Spleen (tissue), 11 donors: ENCODE results near the gene TRAF4. TPM values are rescaled to one million over a fixed set of nuclear protein-coding genes. Genes with fewer than 3 reads are reported as not detected.

Source experiments
- DNase-seq: peaks from one replicate; pipeline ENCODE4 v3.0.0-alpha.2; 2020
- H3K27ac ChIP-seq, 8 donors: fragments of 200-600 bp; sonication (generic) in 7 of 8; 1 replicate in 4 of 8; 2 replicates in 4 of 8; pipeline versions ENCODE4 v1.5.0 to v1.8.0; 2016 to 2021; ENCODE audit warnings: inconsistent platforms in 4 of 8, mild to moderate bottlenecking in 4 of 8, moderate library complexity in 1 of 8
- H3K27me3 ChIP-seq, 7 donors: fragments of 200-600 bp; sonication (generic) in 6 of 7; replicated peaks in 1 of 7; 1 replicate in 4 of 7; 2 replicates in 3 of 7; pipeline versions ENCODE4 v1.5.0 to v1.8.0; 2016 to 2021; ENCODE audit warnings: inconsistent platforms in 3 of 7, mild to moderate bottlenecking in 1 of 7
- H3K36me3 ChIP-seq, 6 donors: fragments of 200-600 bp; sonication (generic) in 5 of 6; 1 replicate in 4 of 6; 2 replicates in 2 of 6; pipeline versions ENCODE4 v1.5.0 to v1.8.0; 2016 to 2021; ENCODE audit warnings: inconsistent platforms in 2 of 6
- H3K4me1 ChIP-seq, 6 donors: fragments of 200-600 bp; sonication (generic) in 5 of 6; 1 replicate in 3 of 6; 2 replicates in 3 of 6; pipeline versions ENCODE4 v1.5.0 to v1.8.0; 2016 to 2021; ENCODE audit warnings: inconsistent platforms in 3 of 6
- H3K4me3 ChIP-seq, 8 donors: fragments of 200-600 bp; sonication (generic) in 7 of 8; 1 replicate in 4 of 8; 2 replicates in 4 of 8; pipeline versions ENCODE4 v1.5.0 to v1.8.0; 2016 to 2021; ENCODE audit warnings: inconsistent platforms in 4 of 8, mild to moderate bottlenecking in 4 of 8, moderate library complexity in 2 of 8
- H3K9me3 ChIP-seq, 8 donors: fragments of 200-600 bp; sonication (generic) in 7 of 8; 1 replicate in 4 of 8; 2 replicates in 4 of 8; pipeline versions ENCODE4 v1.5.0 to v1.8.0; 2016 to 2021; ENCODE audit warnings: inconsistent platforms in 4 of 8
- POLR2A ChIP-seq, 3 donors: fragments of 450-650 bp; IDR thresholded peaks; one replicate each; pipeline ENCODE4 v1.5.1; 2017; ENCODE audit warnings: antibody characterized with exemption in 3 of 3, mild to moderate bottlenecking in 1 of 3
- POLR2AphosphoS5 ChIP-seq, 3 donors: sonication (generic); formaldehyde crosslinking; IDR thresholded peaks; one replicate each; pipeline ENCODE4 v1.5.1; 2017; ENCODE audit warnings: antibody characterized with exemption in 3 of 3
- WGBS, 5 donors: extraction: QIAGEN DNeasy Blood & Tissue Kit in 3 of 5; methylation state at CpG; one replicate each; pipeline versions ENCODE4 v1.1.5 to v1.1.7; 2013 to 2018; 5-methylcytosine and 5-hydroxymethylcytosine counted together
- intact Hi-C: fragments of 100-400 bp; cut with DNase I; formaldehyde crosslinking; loops from one replicate; pipeline ENCODE4 v1.15.0; 2023; ENCODE audit warnings: low total_unique reads
- polyA plus RNA-seq, 3 donors: library from polyadenylated mRNA; stranded (reverse); fragments of 200-250 nt; gene quantifications; one replicate each; pipeline ENCODE4 v1.2.1, GENCODE V29; 2013
- total RNA-seq, 7 donors: library from RNA; depleted of rRNA in 3 of 7; stranded (reverse); fragments of >200 nt in 3 of 7; fragmentation: NEBNext Ultra II Directional in 4 of 7; extraction: Animal tissue kit (Norgen Biotek cat#: 25700) in 4 of 7; gene quantifications; one replicate each; pipeline versions ENCODE4 v1.1.0 to v1.2.1, GENCODE V29; 2016 to 2021
- TF ChIP-seq, protein P1 (sequence below), 11 experiments: fragments of 200-600 bp in 7 of 11; fragments of 450-650 bp in 4 of 11; sonication (generic) in 4 of 11; IDR thresholded peaks in 8 of 11; conservative IDR thresholded peaks in 3 of 11; 1 replicate in 7 of 11; 2 replicates in 4 of 11; pipeline versions ENCODE4 v1.4.0 to v1.8.0; 2016 to 2021; ENCODE audit warnings: antibody characterized with exemption in 11 of 11, inconsistent platforms in 4 of 11, mild to moderate bottlenecking in 1 of 11
- donor health status: healthy with polysubstance abuse.
- donor health status: DM: no; HTN: no; CAD: no; lungs with moderate emphysema.
- donor health status: DM: no; HTN: no; CAD: no.
- donor health status: Bipolar disorder and iron deficiency.
- donor health status: healthy.
- donor health status: DM: no; HTN: no; CAD: no.
- donor health status: DM: yes; HTN: yes; CAD: no.

TRAF4 gene
- total and polyA plus RNA-seq, 10 donors = 19.8 to 75.5 (median 34.2) TPM

DNA sequence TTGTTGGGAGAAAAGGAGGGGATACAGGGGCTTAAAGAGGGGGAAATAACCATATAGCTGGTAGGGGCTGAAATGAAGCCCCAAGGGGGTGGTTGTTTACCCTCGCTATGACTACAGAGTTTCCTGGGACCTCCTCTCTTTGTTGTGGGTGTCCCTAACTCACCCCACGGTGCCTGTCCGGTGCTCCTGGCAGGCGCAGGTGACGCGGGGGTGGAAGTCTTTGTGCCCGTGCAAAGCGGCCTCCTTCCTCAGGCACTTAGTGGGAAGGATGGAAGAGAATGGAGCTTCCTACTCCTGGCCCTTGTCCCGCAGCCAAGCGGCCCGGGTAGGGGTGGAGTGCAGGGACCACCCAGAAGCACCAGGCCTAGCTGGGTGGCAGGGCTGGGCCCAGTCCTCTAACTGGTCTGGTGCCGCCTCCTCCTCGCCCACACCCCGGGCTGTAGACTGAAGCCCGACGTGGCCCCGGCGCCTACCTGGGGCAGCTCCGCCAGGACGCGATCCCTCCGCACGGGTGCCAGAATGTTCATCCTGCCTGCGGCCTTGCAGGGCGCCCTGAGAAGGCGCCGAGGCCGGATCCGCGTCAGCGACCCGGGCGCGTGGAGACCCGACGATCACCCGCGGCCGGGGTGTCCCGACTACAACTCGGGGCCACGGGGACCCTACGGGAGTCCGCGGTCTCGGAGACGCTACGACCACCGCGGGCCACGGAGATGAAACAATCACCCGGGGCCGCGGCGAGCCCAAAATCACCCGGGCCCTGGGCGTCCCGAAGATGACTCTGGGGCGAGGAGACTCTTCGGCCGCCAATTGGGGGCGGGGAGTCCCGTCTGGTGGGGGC is 26.9 kb upstream of the TRAF4 start:
- Histone ChIP-seq H3K36me3 (peaks cover 0 to 33% (median 15%) of the 10 kb centered on the region in 6 donors), H3K27ac (peak overlapping the region; percentile 71 to 92 (median 89)), H3K9me3 (no peaks in the 10 kb centered on the region), H3K27me3 (peaks cover 0 to 18% (median 11%) of the 10 kb centered on the region in 7 donors), H3K4me1 (peaks cover 35 to 70% (median 62%) of the 10 kb centered on the region in 6 donors), H3K4me3 (peak overlapping the region; percentile 11 to 79 (median 42))
- no peak for DNase-seq
- TF ChIP-seq POLR2AphosphoS5 (IDR thresholded peaks at IDR 0.05) = peak in 1 of 3 donors; percentile 48
- TF ChIP-seq, protein P1, sequence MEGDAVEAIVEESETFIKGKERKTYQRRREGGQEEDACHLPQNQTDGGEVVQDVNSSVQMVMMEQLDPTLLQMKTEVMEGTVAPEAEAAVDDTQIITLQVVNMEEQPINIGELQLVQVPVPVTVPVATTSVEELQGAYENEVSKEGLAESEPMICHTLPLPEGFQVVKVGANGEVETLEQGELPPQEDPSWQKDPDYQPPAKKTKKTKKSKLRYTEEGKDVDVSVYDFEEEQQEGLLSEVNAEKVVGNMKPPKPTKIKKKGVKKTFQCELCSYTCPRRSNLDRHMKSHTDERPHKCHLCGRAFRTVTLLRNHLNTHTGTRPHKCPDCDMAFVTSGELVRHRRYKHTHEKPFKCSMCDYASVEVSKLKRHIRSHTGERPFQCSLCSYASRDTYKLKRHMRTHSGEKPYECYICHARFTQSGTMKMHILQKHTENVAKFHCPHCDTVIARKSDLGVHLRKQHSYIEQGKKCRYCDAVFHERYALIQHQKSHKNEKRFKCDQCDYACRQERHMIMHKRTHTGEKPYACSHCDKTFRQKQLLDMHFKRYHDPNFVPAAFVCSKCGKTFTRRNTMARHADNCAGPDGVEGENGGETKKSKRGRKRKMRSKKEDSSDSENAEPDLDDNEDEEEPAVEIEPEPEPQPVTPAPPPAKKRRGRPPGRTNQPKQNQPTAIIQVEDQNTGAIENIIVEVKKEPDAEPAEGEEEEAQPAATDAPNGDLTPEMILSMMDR (IDR thresholded peaks at IDR 0.05 in 8 of 11, conservative IDR thresholded peaks at IDR 0.05 in 3 of 11) = no peak
- TF ChIP-seq POLR2A (IDR thresholded peaks at IDR 0.05) = no peak
- WGBS, 5 donors = 23 to 33% (median 26%) methylated on average over 18 to 63 of the region's 63 CpGs
- intact Hi-C loops = no loop called here

DNA sequence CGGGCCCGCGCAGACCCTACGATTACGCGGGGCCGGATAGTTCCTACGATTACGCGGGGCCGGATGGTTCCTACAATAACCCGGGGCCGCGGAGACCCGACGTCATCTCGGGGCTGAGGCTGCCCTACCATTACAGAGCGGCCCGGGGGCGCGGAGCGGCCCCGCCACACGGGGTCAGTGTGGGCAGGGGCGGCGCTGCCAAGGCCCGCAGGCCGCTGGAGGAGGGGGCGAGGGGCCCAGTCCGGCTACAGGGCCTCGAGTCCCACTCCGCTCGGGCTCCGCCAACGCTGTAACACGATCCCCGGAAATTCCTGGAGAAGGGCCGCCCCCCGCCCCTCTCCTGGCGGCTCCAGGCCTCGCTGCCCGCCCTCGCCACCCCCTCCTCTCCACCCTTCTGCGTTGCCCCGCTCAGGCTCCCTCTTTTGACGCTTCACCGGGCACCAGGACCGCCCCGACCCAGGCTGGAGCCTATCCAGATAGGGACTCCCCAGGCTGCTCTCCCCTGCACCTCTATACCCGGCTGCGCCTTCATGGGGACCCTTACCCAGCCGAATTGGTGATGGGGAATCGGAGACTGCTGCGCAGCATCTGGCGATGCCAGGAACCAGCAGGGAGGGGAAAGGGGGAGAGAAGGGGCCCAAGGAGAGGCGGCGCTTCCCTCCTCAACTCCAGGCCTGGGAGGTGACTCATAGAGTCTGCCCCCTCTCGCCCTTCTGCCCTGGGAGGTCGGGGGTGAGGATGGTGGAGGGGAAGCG is 26.1 kb upstream of the TRAF4 start, which contains the start of gene RAB34:
RAB34 (minus strand) TSS at position 291 of the 755 bp plus-strand sequence. CDS start 602 bp downstream, outside the sequence.
- H3K27me3 ChIP-seq = peaks cover 0 to 18% (median 11%) of the 10 kb centered on the region in 7 donors
- peaks cover 0 to 41% (median 23%) of the 10 kb centered on the region in 6 donors for H3K36me3 ChIP-seq
- H3K9me3 ChIP-seq = no peaks in the 10 kb centered on the region
- peak; percentile 4 to 74 (median 45) for TF ChIP-seq POLR2AphosphoS5 (IDR thresholded peaks at IDR 0.05)
- TF ChIP-seq, protein P1 (IDR thresholded peaks at IDR 0.05 in 8 of 11, conservative IDR thresholded peaks at IDR 0.05 in 3 of 11) = peak in 4 of 11 experiments; percentile 10 to 49 (median 32)
- no peak for TF ChIP-seq POLR2A (IDR thresholded peaks at IDR 0.05)
- H3K4me3 ChIP-seq = peak within 1 kb of the TSS; percentile 11 to 79 (median 42)
- H3K4me1 ChIP-seq = peaks cover 36 to 70% (median 62%) of the 10 kb centered on the region in 6 donors
- H3K27ac ChIP-seq = peak within 1 kb of the TSS; percentile 71 to 92 (median 89)
- intact Hi-C loops = no loop called here
- 7 to 30% (median 12%) methylated on average over 16 to 60 of the region's 60 CpGs for WGBS, 5 donors
- DNase-seq = peak; percentile 89

DNA sequence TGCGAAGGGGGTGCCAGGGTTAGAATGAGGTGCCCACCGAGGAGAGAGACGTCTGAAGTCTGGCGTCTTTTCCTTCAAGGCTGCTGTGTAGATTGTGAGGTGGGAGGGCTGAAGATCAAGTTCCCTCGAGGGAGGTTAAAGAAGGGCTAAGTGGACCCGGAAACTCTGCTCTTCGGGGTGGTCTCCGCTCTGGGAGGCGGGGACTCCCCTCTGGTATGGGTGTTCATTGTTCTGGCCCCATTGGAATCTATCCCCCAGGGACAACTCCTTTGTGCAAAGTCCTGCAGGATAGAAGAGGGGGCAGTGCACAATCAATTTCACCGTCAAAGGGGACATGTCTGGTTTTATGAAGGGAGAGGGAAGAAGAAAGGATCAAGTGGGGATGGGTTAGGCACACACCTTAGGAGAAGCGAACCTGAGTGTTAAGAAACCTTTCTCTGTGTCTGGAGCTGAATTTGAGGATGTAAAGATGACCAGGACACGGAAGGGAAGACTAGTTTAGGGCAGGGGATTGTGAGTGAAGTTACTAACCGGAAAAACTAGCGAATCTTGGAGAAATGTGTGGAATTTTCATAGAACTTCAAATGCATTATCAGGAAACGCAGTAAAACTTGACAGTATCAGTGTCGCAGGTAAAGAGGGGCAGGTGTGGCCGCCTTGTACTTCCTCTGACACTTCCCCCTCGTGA is 25.3 kb upstream of the TRAF4 start:
- Histone ChIP-seq H3K4me1 (peaks cover 38 to 73% (median 65%) of the 10 kb centered on the region in 6 donors), H3K27me3 (peaks cover 0 to 18% (median 11%) of the 10 kb centered on the region in 7 donors), H3K9me3 (no peaks in the 10 kb centered on the region), H3K4me3 (peak overlapping the region in 5 of 8 donors; percentile 31 to 88 (median 46)), H3K27ac (peak overlapping the region; percentile 62 to 92 (median 89)), H3K36me3 (peaks cover 0 to 48% (median 30%) of the 10 kb centered on the region in 6 donors)
- WGBS, 5 donors = 44 to 51% (median 48%) methylated on average over 18 of the region's 18 CpGs
- TF ChIP-seq, protein P1 (IDR thresholded peaks at IDR 0.05 in 8 of 11, conservative IDR thresholded peaks at IDR 0.05 in 3 of 11) = no peak
- no peak for TF ChIP-seq POLR2A (IDR thresholded peaks at IDR 0.05)
- DNase-seq = no peak
- intact Hi-C loops = no loop called here
